ENCODE results near the gene UGT1A3.

DNA sequence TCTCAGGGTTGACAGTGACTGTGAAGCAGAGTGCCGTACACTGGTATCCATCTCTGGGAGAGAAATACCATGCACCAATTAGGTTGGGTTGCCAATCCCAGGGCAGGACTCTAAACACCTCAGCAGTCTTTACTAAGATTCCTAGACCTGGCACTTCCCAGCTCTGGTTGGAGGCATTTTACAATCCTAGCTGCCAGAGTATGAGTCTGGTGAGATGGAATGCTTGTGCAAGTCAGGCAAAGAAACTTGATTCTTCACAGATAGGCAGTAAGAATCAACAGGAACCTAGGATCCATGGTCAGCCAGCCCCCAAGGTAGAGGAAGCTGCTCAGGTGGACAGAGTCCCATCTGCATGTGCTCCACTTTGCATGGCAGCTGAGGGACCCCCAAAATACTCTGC is 22.1 kb upstream of the UGT1A3 start:
- no peak for TF ChIP-seq EP300 (IDR thresholded peaks at IDR 0.05)
- TF ChIP-seq CTCF (IDR thresholded peaks at IDR 0.05), result no peak
- TF ChIP-seq POLR2AphosphoS5 (IDR thresholded peaks at IDR 0.05), result no peak
